Thyroid gland (tissue), 4 donors: ENCODE results near the gene ZFHX3.

ENCODE experiments used
- POLR2A ChIP-seq, 2 donors: fragments of 450-650 bp; IDR thresholded peaks; one replicate each; pipeline ENCODE4 v1.6.1; 2017; ENCODE audit warnings: antibody characterized with exemption in 2 of 2, mild to moderate bottlenecking in 2 of 2, moderate library complexity in 1 of 2
- TF ChIP-seq, protein P1 (sequence below), 6 experiments: fragments of 200-600 bp in 3 of 6; fragments of 450-650 bp in 3 of 6; sonication (generic) in 3 of 6; IDR thresholded peaks; one replicate each; pipeline ENCODE4 v1.5.1; 2016 to 2019; ENCODE audit warnings: antibody characterized with exemption in 6 of 6, mild to moderate bottlenecking in 2 of 6, inconsistent platforms in 1 of 6, moderate library complexity in 1 of 6

DNA sequence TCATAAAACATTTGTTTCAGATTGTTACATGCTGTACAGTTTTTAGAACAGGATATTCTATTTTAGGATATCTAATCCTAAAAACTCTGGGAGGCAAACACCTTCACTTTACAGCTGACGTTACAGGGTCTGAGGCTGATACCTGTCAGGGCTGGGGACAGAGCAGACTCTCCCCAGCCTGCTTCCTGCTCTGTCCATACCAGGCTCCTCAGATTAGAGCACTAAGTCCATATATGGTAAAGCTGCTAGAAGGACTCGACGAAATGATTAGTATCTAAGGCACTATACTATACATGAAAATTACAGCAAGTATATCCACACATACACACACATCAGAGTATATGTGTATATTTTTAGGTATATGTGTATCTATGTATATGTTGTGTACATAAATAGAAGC lies 125.2 kb downstream of the ZFHX3 start:
- TF ChIP-seq, protein P1, sequence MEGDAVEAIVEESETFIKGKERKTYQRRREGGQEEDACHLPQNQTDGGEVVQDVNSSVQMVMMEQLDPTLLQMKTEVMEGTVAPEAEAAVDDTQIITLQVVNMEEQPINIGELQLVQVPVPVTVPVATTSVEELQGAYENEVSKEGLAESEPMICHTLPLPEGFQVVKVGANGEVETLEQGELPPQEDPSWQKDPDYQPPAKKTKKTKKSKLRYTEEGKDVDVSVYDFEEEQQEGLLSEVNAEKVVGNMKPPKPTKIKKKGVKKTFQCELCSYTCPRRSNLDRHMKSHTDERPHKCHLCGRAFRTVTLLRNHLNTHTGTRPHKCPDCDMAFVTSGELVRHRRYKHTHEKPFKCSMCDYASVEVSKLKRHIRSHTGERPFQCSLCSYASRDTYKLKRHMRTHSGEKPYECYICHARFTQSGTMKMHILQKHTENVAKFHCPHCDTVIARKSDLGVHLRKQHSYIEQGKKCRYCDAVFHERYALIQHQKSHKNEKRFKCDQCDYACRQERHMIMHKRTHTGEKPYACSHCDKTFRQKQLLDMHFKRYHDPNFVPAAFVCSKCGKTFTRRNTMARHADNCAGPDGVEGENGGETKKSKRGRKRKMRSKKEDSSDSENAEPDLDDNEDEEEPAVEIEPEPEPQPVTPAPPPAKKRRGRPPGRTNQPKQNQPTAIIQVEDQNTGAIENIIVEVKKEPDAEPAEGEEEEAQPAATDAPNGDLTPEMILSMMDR (IDR thresholded peaks at IDR 0.05) = no peak
- TF ChIP-seq POLR2A (IDR thresholded peaks at IDR 0.05) = no peak
